T-helper 2 cell treated with Interferon-gamma antibody and Interleukin-4, amounts not matched to agents 5 μg/mL and 100 μg/mL, for 36 hours (primary cell): ENCODE data around the gene UTF1.
A peak's percentile ranks its signal among the peaks of the same experiment; 100 is the strongest.

ENCODE experiments used
- DNase-seq: peaks from one replicate; pipeline ENCODE4 v3.0.0; 2021; ENCODE audit warnings: low spot score
- H3K27ac Mint-ChIP-seq: one replicate; pipeline ENCODE4 v1.8.0; 2021; ENCODE audit warnings: mild to moderate bottlenecking, mixed read lengths
- H3K27me3 Mint-ChIP-seq: one replicate; pipeline ENCODE4 v1.8.0; 2021; ENCODE audit warnings: low read depth, mixed read lengths
- H3K36me3 Mint-ChIP-seq: one replicate; pipeline ENCODE4 v1.8.0; 2021; ENCODE audit warnings: low read depth, mixed read lengths
- H3K4me1 Mint-ChIP-seq: one replicate; pipeline ENCODE4 v1.8.0; 2021; ENCODE audit warnings: low read depth, mixed read lengths
- H3K4me3 Mint-ChIP-seq: one replicate; pipeline ENCODE4 v1.8.0; 2022; ENCODE audit warnings: mild to moderate bottlenecking, moderate library complexity, mixed read lengths
- H3K9me3 Mint-ChIP-seq: one replicate; pipeline ENCODE4 v1.8.0; 2021; ENCODE audit warnings: mixed read lengths

Gene UTF1

GRCh38 chr10:133230044-133230361 is at the start of gene UTF1:
TSS of gene UTF1 (plus strand) at chr10:133230217. CDS start at chr10:133230289, 72 bp downstream.
- peaks cover 60% of the 10 kb centered on the region for H3K27me3 Mint-ChIP-seq
- H3K4me3 Mint-ChIP-seq = peak within 1 kb of the TSS; percentile 5
- no peaks in the 10 kb centered on the region for H3K36me3 Mint-ChIP-seq
- H3K27ac Mint-ChIP-seq = no peak within 1 kb of the TSS
- H3K9me3 Mint-ChIP-seq = no peaks in the 10 kb centered on the region
- DNase-seq = no peak
- H3K4me1 Mint-ChIP-seq = peaks cover 14% of the 10 kb centered on the region

DNA sequence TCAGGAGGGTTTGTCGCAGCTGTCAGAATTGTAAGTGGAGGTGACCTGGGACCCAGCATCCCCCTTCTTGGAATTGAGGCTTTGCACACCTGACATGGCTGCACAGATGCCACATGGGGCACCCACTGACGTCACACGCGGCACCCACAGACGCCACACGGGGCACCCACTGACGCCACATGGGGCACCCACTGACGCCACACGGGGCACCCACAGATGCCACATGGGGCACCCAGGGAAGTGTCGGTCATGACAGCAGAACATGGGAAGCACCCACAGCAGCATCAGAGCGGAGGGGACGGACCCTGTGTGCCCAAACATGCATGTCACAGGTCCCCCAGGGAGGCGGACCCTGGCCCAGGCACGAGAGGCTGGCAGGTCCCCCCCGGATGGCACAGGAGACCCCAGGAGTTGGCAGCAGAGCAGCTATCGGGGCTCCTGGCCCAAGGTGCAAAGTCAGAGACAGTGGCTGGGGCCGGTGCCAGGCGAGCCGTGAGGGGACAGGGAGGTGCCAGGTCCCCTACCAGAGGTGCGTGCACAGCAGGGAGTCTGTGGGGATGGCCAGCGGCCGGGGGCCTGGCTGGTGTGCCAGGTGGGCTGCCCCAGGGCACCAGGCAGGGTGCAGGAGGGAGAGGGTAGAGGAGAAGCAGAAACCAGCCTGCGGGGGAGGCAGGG is 48.9 kb upstream of the UTF1 start:
- H3K4me1 Mint-ChIP-seq = no peaks in the 10 kb centered on the region
- H3K27ac Mint-ChIP-seq = no peak overlapping the region
- no peaks in the 10 kb centered on the region for H3K27me3 Mint-ChIP-seq

GRCh38 chr10:133182190-133182589 is 47.8 kb upstream of the UTF1 start:
- no peak for DNase-seq
- peaks cover 16% of the 10 kb centered on the region for H3K9me3 Mint-ChIP-seq
- no peaks in the 10 kb centered on the region for H3K27me3 Mint-ChIP-seq
- no peak overlapping the region for H3K27ac Mint-ChIP-seq
- no peaks in the 10 kb centered on the region for H3K36me3 Mint-ChIP-seq
- H3K4me3 Mint-ChIP-seq = no peak overlapping the region
- H3K4me1 Mint-ChIP-seq = no peaks in the 10 kb centered on the region

More for the DNA sequence above, 48.9 kb upstream of the UTF1 start:
- Mint-ChIP-seq H3K36me3 (no peaks in the 10 kb centered on the region), H3K9me3 (peaks cover 22% of the 10 kb centered on the region), H3K4me3 (no peak overlapping the region)
- DNase-seq = no peak

DNA sequence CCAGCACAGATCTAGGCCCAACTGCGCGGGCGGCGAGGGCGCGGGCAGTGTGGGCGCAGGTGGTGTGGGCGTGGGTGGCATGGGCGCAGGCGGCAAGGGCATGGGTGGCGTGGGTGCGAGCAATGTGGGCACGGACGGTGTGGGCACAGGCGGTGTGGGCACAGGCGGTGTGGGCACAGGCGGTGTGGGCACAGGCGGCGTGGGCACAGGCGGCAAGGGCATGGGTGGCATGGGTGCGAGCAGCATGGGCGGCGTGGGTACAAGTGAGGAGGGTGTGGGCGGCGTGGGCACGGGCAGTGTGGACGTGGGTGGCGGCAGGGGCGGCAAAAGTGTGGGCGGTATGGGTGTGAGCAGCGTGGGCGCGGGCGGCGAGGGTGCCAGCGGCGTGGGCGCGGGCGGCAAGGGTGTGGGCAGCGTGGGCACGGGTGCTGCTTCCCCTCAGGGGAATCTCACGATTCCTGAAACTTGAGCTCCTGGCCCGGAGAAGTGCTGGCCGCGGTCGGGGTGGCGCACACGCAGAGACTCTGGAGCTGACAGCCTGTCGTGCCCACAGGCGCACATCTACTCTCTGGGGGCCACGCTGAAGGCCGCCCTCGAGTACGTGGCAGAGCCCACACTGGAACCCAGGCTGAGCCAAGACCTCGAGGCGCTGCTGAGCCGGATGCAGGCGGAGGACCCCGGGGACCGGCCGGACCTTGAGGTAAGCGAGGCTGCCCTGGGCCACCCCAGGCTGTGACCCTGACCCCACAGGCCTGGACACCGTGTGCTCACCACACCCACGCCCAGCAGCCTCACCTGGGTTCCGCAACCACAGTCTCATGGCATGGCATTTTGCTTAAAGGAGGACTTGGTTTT is 47.0 kb upstream of the UTF1 start:
- Mint-ChIP-seq H3K4me1 (no peaks in the 10 kb centered on the region), H3K9me3 (peaks cover 8% of the 10 kb centered on the region), H3K36me3 (no peaks in the 10 kb centered on the region), H3K27ac (no peak overlapping the region), H3K4me3 (no peak overlapping the region), H3K27me3 (no peaks in the 10 kb centered on the region)
- no peak for DNase-seq

DNA sequence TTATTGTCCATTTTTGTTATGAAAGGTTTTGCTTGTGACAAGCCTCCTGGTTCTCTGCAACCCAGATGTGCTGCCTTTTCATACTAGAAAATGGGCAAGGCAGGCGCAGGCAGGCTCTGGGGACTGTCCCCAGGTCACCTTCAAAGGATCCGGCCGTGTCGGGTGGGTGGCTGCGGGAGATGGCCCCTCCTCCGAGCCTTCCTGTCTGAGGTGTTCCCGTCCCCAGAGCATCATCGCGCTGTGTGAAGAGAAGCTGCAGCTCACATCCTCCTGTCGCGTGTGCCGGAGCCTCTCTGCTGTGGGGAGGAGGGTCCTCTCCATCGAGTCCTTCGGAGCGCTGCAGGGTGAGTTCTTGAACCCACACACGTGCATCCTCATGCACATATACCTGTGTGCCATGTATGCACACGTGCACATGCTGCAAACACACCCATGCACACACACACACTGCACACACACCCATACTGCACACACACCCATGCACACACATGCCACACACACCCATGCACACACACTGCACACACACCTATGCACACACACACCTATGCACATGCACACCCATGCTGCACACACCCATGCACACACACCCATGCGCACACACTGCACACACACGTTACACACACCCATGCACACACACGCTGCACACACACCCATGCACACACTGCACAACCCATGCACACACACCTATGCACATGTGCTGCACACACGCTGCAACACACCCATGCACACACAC is 46.2 kb upstream of the UTF1 start:
- H3K27ac Mint-ChIP-seq = no peak overlapping the region
- H3K36me3 Mint-ChIP-seq = no peaks in the 10 kb centered on the region
- no peak overlapping the region for H3K4me3 Mint-ChIP-seq
- H3K9me3 Mint-ChIP-seq = peaks cover 6% of the 10 kb centered on the region
- no peaks in the 10 kb centered on the region for H3K27me3 Mint-ChIP-seq
- no peak for DNase-seq
- no peaks in the 10 kb centered on the region for H3K4me1 Mint-ChIP-seq

GRCh38 chr10:133184591-133185244 is 45.3 kb upstream of the UTF1 start:
- no peak for DNase-seq

DNA sequence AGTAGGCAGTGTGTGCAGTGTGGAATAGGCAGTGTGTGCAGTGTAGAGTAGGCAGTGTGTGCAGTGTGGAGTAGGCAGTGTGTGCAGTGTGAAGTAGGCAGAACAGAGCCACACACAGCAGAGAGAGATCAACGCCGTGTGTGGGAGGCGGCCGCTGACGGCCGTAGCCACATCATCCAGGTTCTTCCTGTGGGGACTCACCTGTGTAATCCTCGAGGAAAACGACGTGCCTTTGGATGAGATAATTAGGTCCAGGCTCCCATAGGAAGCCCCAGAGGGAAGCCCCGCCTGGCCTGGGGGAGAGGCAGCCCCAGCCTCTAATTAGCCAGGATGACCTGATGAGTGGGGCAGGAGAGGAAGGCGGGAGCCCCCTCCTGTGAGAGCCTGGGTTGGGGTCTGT is 44.6 kb upstream of the UTF1 start:
- no peaks in the 10 kb centered on the region for H3K36me3 Mint-ChIP-seq
- no peaks in the 10 kb centered on the region for H3K27me3 Mint-ChIP-seq
- peaks cover 6% of the 10 kb centered on the region for H3K9me3 Mint-ChIP-seq
- no peak overlapping the region for H3K4me3 Mint-ChIP-seq
- no peaks in the 10 kb centered on the region for H3K4me1 Mint-ChIP-seq
- no peak for DNase-seq
- H3K27ac Mint-ChIP-seq = no peak overlapping the region

More at GRCh38 chr10:133184591-133185244, 45.3 kb upstream of the UTF1 start:
- no peaks in the 10 kb centered on the region for H3K27me3 Mint-ChIP-seq
- H3K4me1 Mint-ChIP-seq = no peaks in the 10 kb centered on the region
- no peak overlapping the region for H3K27ac Mint-ChIP-seq
- no peaks in the 10 kb centered on the region for H3K36me3 Mint-ChIP-seq
- H3K4me3 Mint-ChIP-seq = no peak overlapping the region
- peaks cover 6% of the 10 kb centered on the region for H3K9me3 Mint-ChIP-seq

GRCh38 chr10:133185916-133186315 is 44.1 kb upstream of the UTF1 start:
- H3K27me3 Mint-ChIP-seq = no peaks in the 10 kb centered on the region
- no peaks in the 10 kb centered on the region for H3K4me1 Mint-ChIP-seq
- H3K36me3 Mint-ChIP-seq = no peaks in the 10 kb centered on the region
- no peak for DNase-seq
- H3K4me3 Mint-ChIP-seq = no peak overlapping the region
- H3K9me3 Mint-ChIP-seq = peaks cover 6% of the 10 kb centered on the region
- H3K27ac Mint-ChIP-seq = no peak overlapping the region

- no peak overlapping the region for H3K4me3 Mint-ChIP-seq
Measured at GRCh38 chr10:133186416-133187090, 43.5 kb upstream of the UTF1 start.

GRCh38 chr10:133187091-133187905 is 42.7 kb upstream of the UTF1 start:
- Mint-ChIP-seq H3K36me3 (no peaks in the 10 kb centered on the region), H3K27ac (no peak overlapping the region)

More at GRCh38 chr10:133186416-133187090, 43.5 kb upstream of the UTF1 start:
- Mint-ChIP-seq H3K27me3 (no peaks in the 10 kb centered on the region), H3K4me1 (no peaks in the 10 kb centered on the region), H3K27ac (no peak overlapping the region), H3K9me3 (peaks cover 6% of the 10 kb centered on the region), H3K36me3 (no peaks in the 10 kb centered on the region)
- DNase-seq = no peak

DNA sequence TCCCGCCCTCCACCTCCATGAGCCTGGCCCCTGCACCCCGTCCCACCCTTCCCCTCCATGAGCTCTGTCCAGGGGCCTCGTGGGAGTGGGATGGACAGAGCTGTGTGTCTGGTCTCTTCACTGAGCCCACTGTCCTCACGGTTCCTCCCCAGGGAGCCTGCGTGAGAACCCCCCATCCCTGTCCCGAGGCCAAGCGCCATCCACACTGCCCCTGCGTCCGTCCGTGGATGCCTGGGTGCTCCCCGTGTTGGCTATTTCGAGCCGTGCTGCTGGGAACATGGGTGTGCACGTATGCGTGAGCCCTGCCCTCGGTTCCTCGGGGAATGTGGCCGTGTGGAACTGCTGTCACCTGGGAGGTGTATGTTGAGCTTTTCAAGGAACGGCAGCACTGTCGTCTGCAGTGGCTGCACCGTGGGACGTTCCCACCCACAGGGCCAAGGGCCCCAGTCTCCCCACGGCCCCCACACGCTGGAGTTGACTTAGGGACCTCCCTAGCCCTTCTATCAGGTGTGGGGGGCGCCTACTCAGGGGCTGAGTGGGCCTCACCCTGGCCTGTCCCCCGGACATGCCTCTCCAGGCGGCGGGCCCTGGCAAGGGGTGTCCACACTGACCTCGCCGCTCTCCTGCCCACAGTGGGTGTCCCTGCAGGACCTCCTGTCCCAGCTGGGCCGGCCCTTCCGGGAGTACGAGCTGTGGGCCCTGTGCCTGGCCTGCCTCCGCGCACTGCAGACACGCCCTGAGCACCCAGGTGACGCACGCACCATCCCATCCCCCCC is 41.9 kb upstream of the UTF1 start:
- H3K36me3 Mint-ChIP-seq = no peaks in the 10 kb centered on the region
- no peak for DNase-seq
- no peak overlapping the region for H3K4me3 Mint-ChIP-seq
- no peaks in the 10 kb centered on the region for H3K4me1 Mint-ChIP-seq
- no peak overlapping the region for H3K27ac Mint-ChIP-seq
- H3K9me3 Mint-ChIP-seq = peaks cover 6% of the 10 kb centered on the region
- H3K27me3 Mint-ChIP-seq = peaks cover 3% of the 10 kb centered on the region

More at GRCh38 chr10:133187091-133187905, 42.7 kb upstream of the UTF1 start:
- no peaks in the 10 kb centered on the region for H3K4me1 Mint-ChIP-seq
- peaks cover 6% of the 10 kb centered on the region for H3K9me3 Mint-ChIP-seq
- H3K4me3 Mint-ChIP-seq = no peak overlapping the region
- DNase-seq = no peak
- H3K27me3 Mint-ChIP-seq = no peaks in the 10 kb centered on the region

GRCh38 chr10:133189256-133189655 is 40.8 kb upstream of the UTF1 start:
- Mint-ChIP-seq H3K27ac (no peak overlapping the region), H3K36me3 (no peaks in the 10 kb centered on the region), H3K4me1 (no peaks in the 10 kb centered on the region), H3K4me3 (no peak overlapping the region), H3K9me3 (peaks cover 3% of the 10 kb centered on the region), H3K27me3 (peaks cover 7% of the 10 kb centered on the region)
- DNase-seq = no peak
